ENCODE results near the gene WDR44.
"Not testable (repeated sequence)": the region's sequence is repeated elsewhere in the genome, so short reads cannot be mapped to it uniquely, and the experiment has no call there.

Gene WDR44

DNA sequence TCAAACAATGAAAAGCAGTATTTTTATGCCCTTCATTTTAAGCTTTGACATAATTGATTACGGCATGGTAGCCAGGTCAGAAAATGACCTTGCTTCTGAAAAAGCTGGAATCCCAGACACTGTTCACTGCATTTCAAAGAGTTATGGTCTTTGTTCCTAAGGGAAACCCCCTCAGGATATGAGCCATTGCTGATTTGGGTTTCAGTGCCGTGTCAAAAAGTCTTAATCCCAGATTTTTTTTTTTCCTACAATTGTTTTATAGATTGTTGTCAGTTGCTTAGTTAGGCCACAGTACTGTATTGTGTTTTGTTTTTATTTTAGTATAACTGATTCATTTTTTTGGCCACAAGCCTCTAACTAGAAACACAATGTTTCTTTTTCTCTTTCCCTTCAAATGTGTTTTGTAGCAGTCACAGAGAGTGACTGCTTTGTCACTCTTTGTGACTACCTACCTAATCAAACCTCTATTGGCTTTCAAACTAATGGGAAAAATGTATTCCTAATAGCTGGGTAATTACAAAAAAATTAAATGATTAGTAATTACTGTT, 10.3 kb downstream of the WDR44 start:
- no peak for DNase-seq (ENCODE audit: low read depth, low spot score)

DNA sequence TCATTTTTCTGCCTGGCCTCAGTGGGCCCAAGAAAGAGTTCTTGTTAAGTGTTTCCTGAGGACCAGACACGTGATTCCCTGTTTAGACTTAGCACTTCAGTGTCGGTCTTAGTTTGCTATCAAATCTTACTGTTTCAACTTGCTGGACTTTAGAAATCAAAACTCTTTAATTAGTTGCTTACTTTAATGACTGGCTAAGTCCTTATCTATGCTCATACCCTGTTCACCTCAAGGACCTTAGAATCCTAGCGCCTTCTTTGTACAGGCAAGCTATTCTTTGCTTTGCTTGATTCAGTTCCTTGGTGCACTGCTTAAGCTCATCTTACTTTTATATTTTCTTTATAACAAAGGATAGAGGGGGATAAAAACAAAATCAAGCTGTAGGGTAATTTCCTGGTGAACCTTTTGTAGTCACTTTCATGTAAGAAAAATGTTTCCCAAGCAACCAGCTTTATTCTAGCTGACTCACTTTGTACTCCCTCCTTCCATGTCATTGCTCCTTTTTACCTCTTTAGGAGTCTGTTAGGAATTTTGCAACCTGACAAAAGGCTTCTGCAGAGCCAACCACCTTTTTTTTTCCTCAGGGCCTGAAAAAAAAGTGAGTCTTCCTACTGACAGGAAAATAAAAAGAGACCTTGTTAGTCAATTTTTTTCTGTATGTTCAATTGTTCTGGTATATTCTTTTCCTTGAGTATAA, 14.7 kb downstream of the WDR44 start:
- no peak for DNase-seq (ENCODE audit: low read depth, low spot score)

- no peak for DNase-seq (ENCODE audit: low read depth, low spot score)
These were observed 18.4 kb downstream of the WDR44 start for GRCh38 chrX:118364261-118364660.

DNA sequence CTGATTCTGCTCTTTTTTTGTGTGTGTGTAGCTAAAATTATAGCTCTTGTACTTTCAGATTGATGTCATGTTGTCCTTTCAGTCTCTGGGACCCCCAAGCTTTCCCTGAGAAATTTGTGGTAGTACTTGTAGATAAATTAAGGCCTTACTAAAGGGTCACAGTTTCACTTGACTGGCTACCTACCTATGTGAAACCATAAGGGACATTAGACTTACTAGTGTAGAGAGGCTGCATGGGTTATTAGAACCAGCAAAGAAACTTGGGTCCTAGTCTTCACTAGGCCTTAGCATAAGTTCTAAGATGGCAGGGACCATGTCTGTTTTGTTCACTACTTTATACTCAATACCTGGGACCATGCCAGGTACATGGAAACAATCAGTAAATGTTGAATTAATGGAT, 21.4 kb downstream of the WDR44 start:
- no peak for DNase-seq (ENCODE audit: low read depth, low spot score)

DNA sequence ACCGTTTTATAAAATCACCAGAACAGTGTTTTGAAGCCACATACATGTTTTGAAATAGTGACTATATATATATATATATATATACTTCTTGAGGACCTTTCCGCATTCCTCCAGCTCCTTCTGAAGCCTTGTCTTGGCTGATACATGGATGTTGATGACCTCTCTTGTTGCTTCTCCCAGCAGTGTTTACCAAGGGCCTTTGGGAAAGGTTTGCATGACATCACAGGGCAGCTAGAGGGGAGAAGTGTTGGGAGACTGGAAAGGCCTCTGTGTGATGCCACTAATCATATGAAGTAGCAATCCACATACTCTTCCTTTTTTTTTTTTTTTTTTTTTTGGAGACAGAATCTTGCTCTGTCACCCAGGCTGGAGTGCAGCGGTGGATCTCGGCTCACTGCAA, 22.5 kb downstream of the WDR44 start:
- DNase-seq (ENCODE audit: low read depth, low spot score): no peak

DNA sequence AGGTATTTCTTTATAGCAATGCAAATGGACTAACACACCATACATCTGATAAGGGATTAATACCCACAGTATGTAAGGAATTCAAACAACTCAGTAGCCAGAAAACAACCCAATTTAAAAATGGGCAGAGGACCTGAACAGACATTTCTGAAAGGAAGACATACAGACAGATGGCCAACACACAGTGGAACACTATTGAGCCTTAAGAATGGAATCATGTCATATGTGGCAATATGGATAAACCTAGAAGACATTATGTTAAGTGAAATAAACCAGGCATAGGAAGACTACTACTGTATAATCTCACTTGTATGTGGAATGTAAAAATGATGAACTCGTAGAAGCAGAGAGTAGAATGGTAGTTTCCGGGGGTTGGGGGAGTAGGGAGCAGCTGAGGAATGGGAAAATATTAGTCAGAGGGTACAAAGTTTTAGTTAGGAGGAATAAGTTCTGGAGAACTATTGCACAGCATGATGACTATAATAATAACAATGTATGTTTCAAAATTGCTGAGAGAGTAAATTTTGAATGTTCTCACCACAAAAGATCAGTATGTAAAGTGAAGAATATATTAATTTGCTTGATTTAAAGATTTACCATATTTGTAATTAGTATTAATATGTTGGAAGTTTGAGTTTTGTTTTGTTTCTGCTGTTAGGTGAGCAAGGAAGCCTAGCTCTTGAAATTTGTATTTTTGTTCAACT, 25.2 kb downstream of the WDR44 start:
- DNase-seq (ENCODE audit: low read depth, low spot score): no peak

DNA sequence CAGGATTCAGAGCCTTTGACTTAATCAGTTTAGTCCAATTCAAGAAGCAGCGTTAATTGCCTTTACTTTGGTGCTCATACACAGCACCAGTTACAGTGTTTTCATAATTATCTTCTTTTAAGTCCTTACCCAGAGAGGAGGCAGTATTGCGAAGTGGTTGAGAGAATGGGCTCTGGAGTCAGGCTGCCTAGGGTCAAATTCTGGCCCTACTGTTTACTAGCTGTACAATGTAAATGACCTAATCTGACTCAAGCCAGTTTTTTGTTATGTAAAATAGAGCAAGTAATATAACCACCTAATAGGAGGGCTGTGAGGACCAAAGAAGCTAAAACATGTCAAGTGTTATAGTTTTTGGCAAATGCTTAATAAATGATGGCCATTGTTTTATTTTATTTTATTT, 27.6 kb downstream of the WDR44 start:
- DNase-seq (ENCODE audit: low read depth, low spot score): no peak

GRCh38 chrX:118383120-118383519, 37.2 kb downstream of the WDR44 start:
- DNase-seq (ENCODE audit: low read depth, low spot score): no peak

GRCh38 chrX:118392716-118393115, 46.8 kb downstream of the WDR44 start:
- no peak for DNase-seq (ENCODE audit: low read depth, low spot score)

- DNase-seq (ENCODE audit: low read depth, low spot score): no peak
These were observed 50.2 kb downstream of the WDR44 start for GRCh38 chrX:118396113-118396512.

- DNase-seq (ENCODE audit: low read depth, low spot score): no peak
These were observed 72.9 kb downstream of the WDR44 start for GRCh38 chrX:118418811-118419251.

GRCh38 chrX:118420462-118420861, 74.6 kb downstream of the WDR44 start:
- DNase-seq (ENCODE audit: low read depth, low spot score): peak; percentile 8

- DNase-seq (ENCODE audit: low read depth, low spot score): no peak
These were observed 77.7 kb downstream of the WDR44 start for GRCh38 chrX:118423558-118423957.

DNA sequence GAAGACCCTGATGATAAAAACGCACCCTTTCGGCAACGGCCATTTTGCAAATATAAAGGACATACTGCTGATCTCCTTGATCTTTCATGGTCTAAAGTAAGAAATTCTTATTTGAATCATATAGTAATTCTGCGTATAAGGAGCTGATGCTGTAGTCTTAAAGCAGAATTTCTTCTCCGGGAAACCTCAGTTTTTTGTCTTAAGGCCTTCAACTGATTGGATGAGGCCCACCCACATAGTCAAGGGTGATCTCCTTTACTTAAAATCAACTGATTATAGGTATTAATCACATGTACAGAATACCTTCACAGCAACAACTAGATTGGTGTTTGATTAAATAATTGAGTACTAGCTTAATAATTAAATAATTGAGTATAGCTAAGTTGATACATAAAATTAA, 86.9 kb downstream of the WDR44 start:
- no peak for DNase-seq (ENCODE audit: low read depth, low spot score)

- DNase-seq (ENCODE audit: low read depth, low spot score): no peak
These were observed 91.4 kb downstream of the WDR44 start for GRCh38 chrX:118437283-118437682.

DNA sequence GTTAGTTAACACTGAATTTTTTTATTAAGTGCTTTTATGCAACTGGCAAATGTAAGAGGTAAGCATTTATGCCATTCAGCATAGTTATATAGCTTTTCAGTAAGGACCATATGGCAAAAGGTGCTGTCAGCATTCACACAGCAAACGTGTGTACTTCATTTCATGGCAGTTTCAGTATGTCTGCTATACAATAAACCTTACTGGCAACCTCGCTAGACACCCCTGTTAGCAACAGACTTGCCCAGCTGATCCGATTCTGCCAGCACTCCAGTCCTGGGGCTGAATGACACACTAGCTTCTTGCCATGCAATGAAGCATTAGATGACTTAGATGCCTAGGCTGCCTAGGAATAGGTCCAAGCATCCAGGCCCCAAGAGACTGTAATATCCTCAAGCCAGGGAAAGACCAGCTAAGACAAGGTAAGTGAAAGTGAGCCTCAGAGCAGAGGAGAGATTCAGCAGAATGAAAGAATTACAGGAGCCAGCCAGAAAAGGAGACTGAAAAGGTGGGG, 102.4 kb downstream of the WDR44 start:
- no peak for DNase-seq (ENCODE audit: low read depth, low spot score)

GRCh38 chrX:118455013-118455412, 109.1 kb downstream of the WDR44 start:
- DNase-seq (ENCODE audit: low read depth, low spot score): no peak

- no peak for DNase-seq (ENCODE audit: low read depth, low spot score)
These were observed 113.6 kb downstream of the WDR44 start for GRCh38 chrX:118459494-118459893.

DNA sequence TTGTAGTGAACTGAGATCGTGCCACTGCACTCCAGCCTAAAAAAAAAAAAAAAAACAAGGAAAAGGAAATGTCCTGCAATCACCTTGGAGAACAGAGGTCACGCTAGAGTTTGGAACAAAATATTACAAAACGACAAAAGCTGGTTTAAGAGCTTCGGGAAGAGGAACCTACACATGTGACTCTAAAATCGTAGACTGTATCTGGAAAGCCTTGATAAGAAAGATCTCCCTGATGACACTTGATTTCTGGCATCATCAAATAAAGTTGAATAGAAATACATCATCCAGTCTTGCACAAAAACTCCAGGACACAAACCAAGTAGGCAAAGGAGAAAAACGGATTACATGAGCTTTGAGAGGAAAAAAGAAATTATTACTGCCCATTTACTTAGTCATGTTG, 118.6 kb downstream of the WDR44 start:
- DNase-seq (ENCODE audit: low read depth, low spot score): no peak

DNA sequence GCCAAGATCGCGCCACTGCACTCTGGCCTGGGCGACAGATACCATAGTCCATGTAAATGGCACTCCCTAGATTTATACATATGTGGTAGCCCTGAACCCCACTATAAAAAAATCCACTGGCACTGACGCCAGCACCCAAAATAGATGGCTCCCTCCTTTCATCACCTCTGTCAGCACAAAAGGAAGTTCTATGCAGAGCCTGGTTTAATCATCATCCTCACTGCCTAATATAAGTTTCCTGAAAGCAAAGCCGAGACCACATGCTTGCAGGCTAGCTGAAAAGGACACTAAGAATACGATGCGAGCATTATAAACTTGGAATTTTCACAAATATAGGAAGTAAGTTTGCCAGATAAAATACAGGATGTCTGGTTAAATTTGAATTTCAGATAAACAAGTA, 122.2 kb downstream of the WDR44 start:
- DNase-seq (ENCODE audit: low read depth, low spot score): no peak

GRCh38 chrX:118470721-118471347, 124.9 kb downstream of the WDR44 start:
- DNase-seq (ENCODE audit: low read depth, low spot score): not testable (repeated sequence)

DNA sequence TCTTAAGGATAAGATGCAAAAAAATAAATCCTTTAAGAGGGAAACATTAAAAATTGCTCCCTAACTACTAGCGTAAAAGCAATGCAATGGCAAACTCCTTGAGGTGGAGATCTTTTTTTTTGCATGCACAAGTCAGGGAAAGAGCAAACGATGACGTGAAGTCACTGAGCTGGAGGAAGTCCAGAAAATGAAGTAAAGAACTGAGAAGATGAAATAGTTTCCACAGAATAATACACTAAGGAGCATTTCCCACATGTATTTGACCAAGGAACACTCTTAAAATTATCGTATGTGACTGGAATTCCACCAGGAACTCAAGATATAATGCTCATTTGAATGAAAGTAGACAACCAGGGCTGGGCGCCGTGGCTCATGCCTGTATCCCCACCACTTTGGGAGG, 128.7 kb downstream of the WDR44 start:
- DNase-seq (ENCODE audit: low read depth, low spot score): no peak

All from brain pericyte (primary cell).